Astrocyte of the cerebellum (primary cell): ENCODE measurements around the gene FOXR1.
"Not testable (repeated sequence)": the region's sequence is repeated elsewhere in the genome, so short reads cannot be mapped to it uniquely, and the experiment has no call there.

Source experiments
- DNase-seq: peaks from one replicate; pipeline ENCODE4 v3.0.0-alpha.2; 2011; ENCODE audit warnings: low read depth
- H3K4me3 ChIP-seq: 2 replicates; pipeline ENCODE4 v1.5.1; 2011; ENCODE audit warnings: mild to moderate bottlenecking, low read depth, low read length, moderate library complexity
- CTCF ChIP-seq: IDR thresholded peaks from 2 replicates; pipeline ENCODE4 v1.5.1; 2012; ENCODE audit warnings: low read length, low read depth, moderate library complexity, mild to moderate bottlenecking; ENCODE audit errors: missing control alignments
- in situ Hi-C: cut with HindIII; loops from 2 replicates; pipeline ENCODE4 v1.10.0; 2017; ENCODE audit warnings: low sequenced_read_pairs

FOXR1 gene

DNA sequence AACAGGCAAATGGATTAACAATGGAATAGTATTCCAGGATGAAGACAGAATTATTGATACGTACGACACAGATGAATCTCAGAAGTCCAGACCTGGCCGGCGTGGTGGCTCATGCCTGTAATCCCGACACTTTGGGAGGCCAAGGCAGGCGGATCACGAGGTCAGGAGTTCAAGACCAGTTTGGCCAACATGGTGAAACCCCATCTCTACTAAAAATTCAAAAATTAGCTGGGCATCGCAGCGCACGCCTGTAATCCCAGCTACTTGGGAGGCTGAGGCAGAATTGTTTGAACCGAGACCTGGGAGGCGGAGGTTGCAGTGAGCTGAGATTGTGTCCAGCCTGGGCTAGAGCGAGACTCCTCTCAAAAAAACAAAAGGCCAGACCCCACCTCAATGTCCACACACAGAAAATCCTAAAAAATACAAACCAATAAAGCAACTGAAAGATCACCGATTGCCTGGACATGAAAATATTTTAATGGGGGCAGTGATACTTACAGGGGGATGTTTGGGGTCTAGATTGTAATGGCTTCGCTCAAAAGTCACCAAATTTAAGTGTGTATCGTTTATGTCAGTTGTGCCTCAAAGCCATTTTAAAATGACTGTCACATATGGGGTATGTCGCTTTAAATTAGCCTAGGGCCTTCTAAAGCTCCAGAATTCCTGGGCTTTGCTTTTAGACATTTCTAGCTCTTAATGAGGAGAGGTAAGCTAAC, 42.8 kb downstream of the FOXR1 start:
- no peak overlapping the region for H3K4me3 ChIP-seq
- in situ Hi-C loops: no loop called here
- no peak for DNase-seq
- TF ChIP-seq CTCF: no peak

DNA sequence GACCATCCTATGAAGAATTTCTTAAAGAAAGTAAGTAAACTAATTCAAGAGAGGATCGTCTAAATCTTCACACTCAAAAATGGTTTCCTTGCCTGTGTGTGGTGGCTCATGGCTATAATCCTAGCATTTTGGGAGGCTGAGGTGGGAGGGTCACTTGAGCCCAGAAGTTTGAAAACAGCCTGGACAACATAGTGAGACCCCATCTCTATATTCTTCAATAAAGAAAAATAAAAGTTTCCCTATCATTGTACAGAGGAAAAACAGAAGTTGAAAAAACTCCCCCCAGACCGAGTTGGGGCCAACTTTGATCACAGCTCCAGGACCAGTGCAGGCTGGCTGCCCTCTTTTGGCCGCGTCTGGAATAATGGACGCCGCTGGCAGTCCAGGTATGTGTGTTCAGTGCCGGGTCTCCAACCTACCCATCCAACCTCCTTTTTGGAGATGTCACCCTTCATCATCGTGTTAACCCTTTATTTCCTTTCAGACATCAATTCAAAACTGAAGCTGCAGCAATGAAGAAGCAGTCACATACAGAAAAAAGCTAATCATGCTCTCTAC, 43.6 kb downstream of the FOXR1 start:
- in situ Hi-C loops: loop anchor here (5.0 kb wide), 1 partner anchor 87 kb away; the partner anchor contains the start of gene DPAGT1
- DNase-seq: no peak
- no peak overlapping the region for H3K4me3 ChIP-seq
- TF ChIP-seq CTCF: peak; percentile 28

DNA sequence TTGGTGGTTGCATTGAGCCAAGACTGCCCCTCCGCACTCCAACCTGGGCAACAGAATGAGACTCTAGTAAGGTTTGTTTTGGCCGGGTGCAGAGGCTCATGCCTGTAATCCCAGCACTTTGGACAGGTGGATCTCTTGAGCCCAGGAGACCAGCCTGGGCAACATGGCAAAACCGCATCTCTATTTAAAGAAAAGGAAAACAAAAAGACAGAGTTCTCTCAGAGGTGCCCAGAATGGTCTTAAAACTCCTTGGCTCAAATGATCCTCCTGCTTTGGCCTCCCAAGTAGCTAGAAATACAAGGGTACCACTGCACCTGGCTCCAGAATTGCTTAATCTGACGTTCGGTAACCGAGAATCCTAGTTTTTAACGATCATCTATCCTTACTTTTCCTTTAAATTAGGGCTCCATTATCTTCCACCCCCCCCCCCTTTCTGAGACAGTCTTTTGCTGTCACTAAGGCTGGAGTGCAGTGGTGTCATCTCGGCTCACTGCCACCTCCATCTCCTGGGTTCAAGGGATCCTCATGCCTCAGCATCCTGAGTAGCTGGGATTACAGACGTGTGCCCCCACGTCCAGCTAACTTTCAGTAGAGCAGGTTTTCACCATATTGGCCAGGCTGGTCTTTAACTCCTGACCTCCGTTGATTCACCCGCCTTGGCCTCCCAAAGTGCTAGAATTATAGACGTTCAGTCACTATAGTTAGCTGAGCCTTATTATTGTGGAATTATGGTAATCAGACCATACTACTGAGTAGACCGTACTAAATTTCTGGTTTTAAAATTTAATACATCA, 44.9 kb downstream of the FOXR1 start:
- no peak for DNase-seq
- TF ChIP-seq CTCF: no peak
- H3K4me3 ChIP-seq: peak overlapping the region; percentile 57
- in situ Hi-C loops: loop anchor here (5.0 kb wide), 1 partner anchor 86 kb away; the partner anchor contains the start of gene DPAGT1

DNA sequence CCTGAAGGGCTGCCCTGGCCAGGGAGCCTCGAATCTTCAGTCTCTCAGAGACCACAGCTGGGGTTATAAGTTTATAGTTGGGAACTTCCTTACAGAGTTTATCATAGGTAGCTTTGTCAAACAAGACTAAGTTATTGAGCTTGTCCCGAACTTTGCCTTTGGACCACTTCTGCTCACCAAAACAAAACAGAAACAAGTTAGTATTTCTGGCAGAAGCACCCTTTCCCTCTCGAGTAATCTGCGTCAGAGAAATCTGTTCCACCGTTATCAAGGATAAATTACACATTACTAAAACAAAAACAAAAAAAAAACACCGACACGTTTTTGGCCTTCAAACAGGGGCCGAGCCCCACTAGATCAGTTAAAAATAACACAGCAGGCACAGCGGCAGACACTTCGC, 45.8 kb downstream of the FOXR1 start:
- in situ Hi-C loops: loop anchor here (5.0 kb wide), 1 partner anchor 85 kb away; the partner anchor contains the start of gene DPAGT1
- peak overlapping the region; percentile 57 for H3K4me3 ChIP-seq

GRCh38 chr11:119018074-119018938, 46.7 kb downstream of the FOXR1 start, which contains the start of the genes RPS25 and TRAPPC4:
Gene RPS25, minus strand, starts transcription at chr11:119018343. Its CDS starts 59 bp downstream, at chr11:119018284.
Gene TRAPPC4, plus strand, starts transcription at chr11:119018766. Its CDS starts 30 bp downstream, at chr11:119018796.
- H3K4me3 ChIP-seq: peak within 1 kb of the TSS; percentile 57
- peak; percentile 87 for DNase-seq
- in situ Hi-C loops: loop anchor here (5.0 kb wide), 1 partner anchor 84 kb away; the partner anchor contains the start of gene DPAGT1
- no peak for TF ChIP-seq CTCF

More for the DNA sequence above, 45.8 kb downstream of the FOXR1 start:
- not testable (repeated sequence) for DNase-seq

- no peak for TF ChIP-seq CTCF
- DNase-seq: no peak
- in situ Hi-C loops: loop anchor here (5.0 kb wide), 1 partner anchor 82 kb away; the partner anchor contains the start of gene DPAGT1
- H3K4me3 ChIP-seq: peak overlapping the region; percentile 57
Measured at GRCh38 chr11:119019996-119020395, 48.4 kb downstream of the FOXR1 start.
